GM03348 (cell line): ENCODE data around the gene NEMP2.
"Not testable (repeated sequence)": the region's sequence is repeated elsewhere in the genome, so short reads cannot be mapped to it uniquely, and the experiment has no call there.

Experiments used
- DNase-seq: peaks from one replicate; pipeline ENCODE4 v3.0.0; 2012; ENCODE audit warnings: low spot score

The NEMP2 gene

GRCh38 chr2:190526105-190526750 lies 8.3 kb downstream of the NEMP2 start:
- no peak for DNase-seq

- DNase-seq: no peak
Observed at GRCh38 chr2:190524928-190525327, 9.6 kb downstream of the NEMP2 start.

GRCh38 chr2:190519975-190520767 lies 14.4 kb downstream of the NEMP2 start:
- no peak for DNase-seq

GRCh38 chr2:190517468-190517867 lies 17.1 kb downstream of the NEMP2 start:
- DNase-seq: no peak

- DNase-seq: no peak
Observed at GRCh38 chr2:190515687-190516086, 18.8 kb downstream of the NEMP2 start.

- DNase-seq: no peak
Observed at GRCh38 chr2:190514676-190515075, 19.8 kb downstream of the NEMP2 start.

GRCh38 chr2:190513877-190514276 lies 20.6 kb downstream of the NEMP2 start:
- no peak for DNase-seq

GRCh38 chr2:190512539-190513095 lies 21.9 kb downstream of the NEMP2 start:
- DNase-seq: no peak

- peak; percentile 61 for DNase-seq
Observed at GRCh38 chr2:190511104-190511503, 23.4 kb downstream of the NEMP2 start.

GRCh38 chr2:190509895-190510294 lies 24.6 kb downstream of the NEMP2 start:
- not testable (repeated sequence) for DNase-seq

GRCh38 chr2:190507135-190507534 lies 27.4 kb downstream of the NEMP2 start:
- DNase-seq: no peak

GRCh38 chr2:190506666-190507065 lies 27.9 kb downstream of the NEMP2 start:
- no peak for DNase-seq

- DNase-seq: no peak
Observed at GRCh38 chr2:190505696-190506095, 28.8 kb downstream of the NEMP2 start.

- DNase-seq: no peak
Observed at GRCh38 chr2:190504912-190505311, 29.6 kb downstream of the NEMP2 start.

GRCh38 chr2:190503088-190503487 lies 31.4 kb downstream of the NEMP2 start:
- no peak for DNase-seq

GRCh38 chr2:190501702-190502407 lies 32.7 kb downstream of the NEMP2 start:
- DNase-seq: no peak

- DNase-seq: no peak
Observed at GRCh38 chr2:190501231-190501630, 33.3 kb downstream of the NEMP2 start.

- DNase-seq: no peak
Observed at GRCh38 chr2:190500054-190500502, 34.4 kb downstream of the NEMP2 start.

- DNase-seq: no peak
Observed at GRCh38 chr2:190499273-190499672, 35.2 kb downstream of the NEMP2 start.

- DNase-seq: no peak
Observed at GRCh38 chr2:190497428-190497827, 37.1 kb downstream of the NEMP2 start.

GRCh38 chr2:190494600-190495227 lies 39.8 kb downstream of the NEMP2 start:
- not testable (repeated sequence) for DNase-seq

GRCh38 chr2:190493095-190493494 lies 41.4 kb downstream of the NEMP2 start:
- no peak for DNase-seq
